MG63 (cell line): ENCODE measurements around the gene POU2F1. TPM values are rescaled to one million over a fixed set of nuclear protein-coding genes. Genes with fewer than 3 reads are reported as not detected.

Source experiments
- DNase-seq: peaks from one replicate; pipeline ENCODE4 v3.0.0-alpha.2; 2020
- H3K27me3 ChIP-seq: fragments of 250-450 bp; sonication (Bioruptor Pico); 2 replicates; pipeline ENCODE4 v1.5.1; 2020; ENCODE audit warnings: mild to moderate bottlenecking, moderate library complexity
- H3K36me3 ChIP-seq: fragments of 250-450 bp; sonication (Bioruptor Pico); 2 replicates; pipeline ENCODE4 v1.5.1; 2020; ENCODE audit warnings: mild to moderate bottlenecking, moderate library complexity
- H3K4me3 ChIP-seq: fragments of 250-450 bp; sonication (Bioruptor Pico); 2 replicates; pipeline ENCODE4 v1.5.1; 2020; ENCODE audit warnings: mild to moderate bottlenecking, moderate library complexity
- H3K9me3 ChIP-seq: fragments of 250-450 bp; sonication (Bioruptor Pico); 2 replicates; pipeline ENCODE4 v1.5.1; 2020; ENCODE audit warnings: mild to moderate bottlenecking, moderate library complexity
- total RNA-seq: library from RNA; depleted of rRNA; stranded (reverse); fragments of >200 nt; shearing (Covaris generic); gene quantifications from 2 replicates; pipeline ENCODE4 v1.2.3, GENCODE V29; 2014; ENCODE audit warnings: low replicate concordance

POU2F1 gene
- total RNA-seq, 1 experiment from 2014 or later = 3.9 TPM

- H3K9me3 ChIP-seq = no peaks in the 10 kb centered on the region
- no peaks in the 10 kb centered on the region for H3K27me3 ChIP-seq
- no peak for DNase-seq
- peaks cover 5% of the 10 kb centered on the region; the same call in 1 of the 2 replicates for H3K36me3 ChIP-seq
- no peak overlapping the region for H3K4me3 ChIP-seq
Measured at GRCh38 chr1:167246971-167247370, 26.3 kb downstream of the POU2F1 start.

DNA sequence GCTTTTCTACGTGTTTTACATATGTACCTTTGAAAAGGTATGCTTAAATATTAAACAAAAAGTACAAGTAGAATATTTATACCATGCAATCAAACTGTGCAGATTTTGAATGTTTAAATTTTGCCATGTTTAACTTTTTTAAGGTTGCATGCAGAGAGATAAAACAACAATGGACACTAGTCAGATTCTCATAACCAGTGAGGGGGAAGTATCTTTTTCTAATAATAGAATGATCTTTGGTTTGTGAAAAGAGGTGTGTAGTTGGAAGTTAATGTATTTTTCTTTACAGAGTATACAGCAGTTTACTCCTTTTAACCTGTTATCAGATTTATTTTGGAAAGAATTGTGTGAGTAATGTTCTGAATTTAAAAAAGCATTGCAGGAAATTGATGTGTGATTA is 27.1 kb downstream of the POU2F1 start:
- H3K9me3 ChIP-seq = no peaks in the 10 kb centered on the region
- H3K36me3 ChIP-seq = peaks cover 5% of the 10 kb centered on the region; the same call in 1 of the 2 replicates
- no peak overlapping the region for H3K4me3 ChIP-seq
- no peaks in the 10 kb centered on the region for H3K27me3 ChIP-seq
- DNase-seq = no peak

DNA sequence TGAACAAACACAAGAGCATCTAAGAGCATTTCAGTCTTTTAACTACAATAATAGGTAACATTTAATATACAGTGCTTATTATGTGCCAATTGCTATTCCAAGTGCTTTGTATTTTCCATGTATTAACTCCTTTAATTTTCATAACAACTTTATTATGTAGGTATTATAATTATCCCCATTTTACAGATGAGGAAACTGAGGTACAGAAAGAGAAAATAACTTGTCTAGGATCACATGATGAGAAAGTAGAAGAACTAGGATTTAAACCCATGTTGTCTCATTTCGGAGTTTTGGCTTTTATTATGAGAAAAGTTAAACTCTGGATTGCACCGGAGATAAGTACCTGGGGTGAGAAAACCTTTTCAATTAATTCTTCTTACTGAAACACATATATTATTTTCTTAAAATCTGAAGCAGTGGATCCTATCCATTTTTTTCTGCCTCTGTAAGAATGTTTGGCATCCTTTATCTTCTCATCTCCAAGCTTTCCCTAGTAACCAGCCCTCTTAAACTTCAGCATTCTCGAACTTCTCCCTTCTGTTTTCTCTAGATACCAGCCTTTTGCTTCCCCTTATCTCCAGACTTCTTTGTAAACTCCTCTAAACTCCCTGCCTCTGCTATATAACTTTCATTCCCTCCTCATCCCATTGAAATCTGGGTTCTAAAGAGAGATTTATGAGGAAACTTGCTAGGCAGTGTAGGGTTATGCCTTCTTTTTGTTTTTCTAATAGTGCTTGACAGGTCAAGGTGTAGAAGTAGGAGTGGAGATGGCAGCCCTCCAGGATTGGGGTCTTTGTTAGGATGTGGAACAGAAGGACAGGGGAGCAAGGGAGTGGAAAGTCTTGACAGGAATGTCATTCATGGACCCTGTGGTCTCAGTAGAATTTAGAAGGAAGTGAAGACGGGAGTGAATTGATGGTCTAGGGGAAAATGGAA is 28.3 kb downstream of the POU2F1 start:
- Histone ChIP-seq H3K36me3 (peaks cover under 1% of the 10 kb centered on the region; the same call in 1 of the 2 replicates), H3K4me3 (no peak overlapping the region), H3K27me3 (no peaks in the 10 kb centered on the region), H3K9me3 (no peaks in the 10 kb centered on the region)
- no peak for DNase-seq

DNA sequence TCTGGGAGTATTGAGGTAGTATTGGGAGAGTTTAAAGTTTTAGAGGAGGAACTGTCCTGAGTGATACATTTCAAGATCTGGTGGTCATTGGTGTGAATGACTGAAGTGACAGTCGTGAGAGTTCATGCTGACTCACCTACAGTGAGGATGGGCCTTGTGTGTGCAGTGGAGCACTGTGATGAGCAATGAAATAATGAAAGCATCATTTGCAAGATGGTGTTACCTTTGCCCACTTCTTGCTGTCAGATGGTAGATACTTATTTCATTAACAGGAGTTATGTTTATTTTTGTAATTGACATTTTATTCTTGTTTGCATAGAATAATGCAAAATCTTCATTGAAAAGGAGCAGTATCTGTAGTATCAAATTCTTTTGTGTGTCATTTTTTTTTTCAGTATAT is 29.0 kb downstream of the POU2F1 start:
- Histone ChIP-seq H3K27me3 (no peaks in the 10 kb centered on the region), H3K36me3 (no peaks in the 10 kb centered on the region), H3K9me3 (no peaks in the 10 kb centered on the region), H3K4me3 (no peak overlapping the region)
- no peak for DNase-seq

DNA sequence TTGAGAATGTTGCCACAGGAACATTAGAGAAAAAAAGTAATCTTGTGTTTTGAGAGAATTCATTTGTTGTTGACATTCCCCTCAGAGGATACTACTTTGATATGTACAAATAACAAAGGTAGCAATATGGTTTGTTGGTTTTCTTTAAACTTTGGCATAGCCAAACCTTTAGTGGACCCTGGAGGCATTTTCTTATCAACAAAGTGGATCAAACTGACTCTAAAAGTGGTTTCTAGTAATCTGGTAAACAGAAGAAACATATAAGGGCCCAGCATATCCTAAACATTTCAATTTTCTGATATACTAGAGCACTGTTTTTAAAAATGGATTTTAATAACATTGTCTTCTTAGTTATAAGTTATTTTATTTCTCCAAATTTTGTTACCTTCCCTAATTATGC is 29.8 kb downstream of the POU2F1 start:
- DNase-seq = no peak
- no peaks in the 10 kb centered on the region for H3K36me3 ChIP-seq
- H3K27me3 ChIP-seq = no peaks in the 10 kb centered on the region
- no peaks in the 10 kb centered on the region for H3K9me3 ChIP-seq
- H3K4me3 ChIP-seq = no peak overlapping the region

DNA sequence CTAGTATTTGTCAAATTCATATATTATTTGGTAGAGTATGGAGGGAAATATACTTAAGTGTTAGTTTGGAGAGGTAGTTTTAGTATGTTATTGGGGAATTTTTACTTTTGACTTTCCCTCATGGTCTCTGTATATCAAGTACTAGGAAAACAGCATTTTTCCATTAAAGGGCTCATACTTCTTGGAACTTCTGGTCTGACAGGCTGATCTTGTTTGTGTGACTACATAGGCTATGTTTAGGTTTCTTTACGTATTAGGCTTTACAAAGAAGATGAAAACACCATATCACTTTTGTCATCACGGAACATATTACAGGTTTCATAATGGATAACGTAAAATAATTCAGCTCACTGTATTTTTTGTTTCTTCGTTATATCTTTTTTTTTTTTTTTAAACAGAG is 30.8 kb downstream of the POU2F1 start:
- no peaks in the 10 kb centered on the region for H3K27me3 ChIP-seq
- H3K4me3 ChIP-seq = no peak overlapping the region
- DNase-seq = no peak
- no peaks in the 10 kb centered on the region for H3K36me3 ChIP-seq
- no peaks in the 10 kb centered on the region for H3K9me3 ChIP-seq

DNA sequence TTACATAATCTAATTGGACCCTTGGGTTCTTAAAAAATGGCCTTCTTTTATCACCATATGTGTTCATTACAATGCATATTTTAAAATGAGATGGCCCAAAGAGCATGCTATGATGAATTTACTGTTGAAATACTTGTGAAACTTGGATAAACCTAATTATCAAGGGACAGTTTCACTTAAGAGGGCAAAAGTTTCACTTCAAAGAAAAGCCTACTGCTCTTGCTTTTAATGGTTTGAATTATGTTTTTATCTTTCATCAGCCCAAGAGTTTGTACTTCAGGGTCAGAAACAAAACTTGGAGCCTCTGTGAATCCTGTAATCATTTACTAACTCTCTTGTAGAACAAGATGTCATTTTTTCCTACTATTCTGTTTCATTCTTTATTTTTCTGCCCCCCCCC is 32.3 kb downstream of the POU2F1 start:
- Histone ChIP-seq H3K27me3 (no peaks in the 10 kb centered on the region), H3K9me3 (no peaks in the 10 kb centered on the region), H3K36me3 (no peaks in the 10 kb centered on the region), H3K4me3 (no peak overlapping the region)
- DNase-seq = no peak

DNA sequence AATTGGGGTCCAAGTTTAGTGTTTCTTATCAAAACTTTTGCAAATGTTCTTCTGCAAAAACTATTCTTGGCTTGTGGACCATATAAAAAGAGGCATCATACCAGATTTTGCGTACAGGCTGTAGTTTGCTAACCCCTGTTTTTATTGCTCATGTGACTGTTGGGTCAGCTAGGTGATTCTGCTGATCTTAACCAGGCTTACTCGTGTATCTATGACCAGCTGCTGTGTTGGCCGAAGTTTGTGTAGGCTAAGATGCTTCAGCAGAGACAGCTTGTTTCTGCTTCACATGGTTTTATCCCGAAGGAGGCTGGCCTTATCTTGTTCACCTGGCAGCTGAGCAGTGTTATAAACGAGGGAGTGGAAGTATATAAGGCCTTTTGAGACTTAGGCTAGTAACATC is 38.2 kb downstream of the POU2F1 start:
- H3K9me3 ChIP-seq = no peaks in the 10 kb centered on the region
- H3K4me3 ChIP-seq = no peak overlapping the region
- no peaks in the 10 kb centered on the region for H3K27me3 ChIP-seq
- no peak for DNase-seq
- H3K36me3 ChIP-seq = no peaks in the 10 kb centered on the region

GRCh38 chr1:167262836-167263235 is 42.1 kb downstream of the POU2F1 start:
- Histone ChIP-seq H3K36me3 (no peaks in the 10 kb centered on the region), H3K4me3 (no peak overlapping the region), H3K9me3 (no peaks in the 10 kb centered on the region), H3K27me3 (no peaks in the 10 kb centered on the region)
- DNase-seq = no peak

DNA sequence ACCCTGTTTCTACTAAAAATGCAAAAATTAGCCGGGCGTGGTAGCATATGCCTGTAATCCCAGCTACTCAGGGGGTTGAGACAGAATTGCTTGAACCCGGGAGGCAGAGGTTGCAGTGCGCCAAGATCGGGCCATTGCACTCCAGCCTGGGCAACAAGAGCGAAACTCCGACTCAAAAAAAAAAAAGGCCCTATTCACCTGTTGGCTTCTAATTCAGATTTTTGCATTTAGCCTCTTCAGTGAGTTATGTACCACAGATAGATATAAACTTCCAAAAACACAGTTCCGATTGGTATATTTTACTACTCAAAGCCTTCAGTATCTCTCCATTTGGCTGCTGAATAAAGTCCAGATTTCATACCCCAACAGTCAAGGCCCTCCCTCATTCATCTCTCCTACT is 42.7 kb downstream of the POU2F1 start:
- no peaks in the 10 kb centered on the region for H3K9me3 ChIP-seq
- no peaks in the 10 kb centered on the region for H3K36me3 ChIP-seq
- no peaks in the 10 kb centered on the region for H3K27me3 ChIP-seq
- no peak for DNase-seq
- no peak overlapping the region for H3K4me3 ChIP-seq

DNA sequence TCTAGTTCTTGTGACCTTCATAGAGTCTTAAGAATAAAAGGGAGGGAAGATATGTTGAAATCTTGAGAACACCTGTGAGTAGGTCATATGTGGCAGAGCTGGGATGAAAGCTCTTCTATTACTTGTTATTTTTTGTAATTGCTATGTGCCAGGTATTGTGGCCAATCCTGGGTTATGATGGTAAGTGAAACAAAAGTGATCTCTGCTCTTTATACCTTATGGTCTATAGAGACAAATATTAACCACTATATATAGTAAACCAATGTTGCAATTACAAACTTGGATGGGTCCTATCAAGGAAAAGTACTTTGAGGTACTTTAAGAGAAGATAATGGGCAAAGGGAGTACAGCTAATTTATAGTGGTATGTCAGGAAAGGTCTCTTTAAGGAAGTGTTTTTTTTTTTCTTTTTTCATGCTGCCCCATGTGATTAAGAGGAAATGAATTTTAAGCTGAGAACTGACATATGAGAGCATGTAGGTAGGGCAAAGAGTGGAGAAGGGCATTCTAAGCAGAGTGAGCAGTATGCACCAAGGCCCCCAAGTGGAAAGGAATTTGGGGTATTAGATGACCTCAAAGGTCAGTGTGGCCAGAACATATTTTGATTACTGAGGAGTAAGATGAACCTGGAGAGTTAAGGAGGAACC is 43.3 kb downstream of the POU2F1 start:
- H3K27me3 ChIP-seq = no peaks in the 10 kb centered on the region
- no peak for DNase-seq
- H3K9me3 ChIP-seq = no peaks in the 10 kb centered on the region
- no peaks in the 10 kb centered on the region for H3K36me3 ChIP-seq
- H3K4me3 ChIP-seq = no peak overlapping the region

GRCh38 chr1:167266965-167267364 is 46.3 kb downstream of the POU2F1 start:
- Histone ChIP-seq H3K4me3 (no peak overlapping the region), H3K27me3 (no peaks in the 10 kb centered on the region), H3K9me3 (no peaks in the 10 kb centered on the region), H3K36me3 (no peaks in the 10 kb centered on the region)
- no peak for DNase-seq

GRCh38 chr1:167268347-167268787 is 47.7 kb downstream of the POU2F1 start:
- H3K36me3 ChIP-seq = no peaks in the 10 kb centered on the region
- H3K27me3 ChIP-seq = no peaks in the 10 kb centered on the region
- no peak overlapping the region for H3K4me3 ChIP-seq
- no peak for DNase-seq
- no peaks in the 10 kb centered on the region for H3K9me3 ChIP-seq

DNA sequence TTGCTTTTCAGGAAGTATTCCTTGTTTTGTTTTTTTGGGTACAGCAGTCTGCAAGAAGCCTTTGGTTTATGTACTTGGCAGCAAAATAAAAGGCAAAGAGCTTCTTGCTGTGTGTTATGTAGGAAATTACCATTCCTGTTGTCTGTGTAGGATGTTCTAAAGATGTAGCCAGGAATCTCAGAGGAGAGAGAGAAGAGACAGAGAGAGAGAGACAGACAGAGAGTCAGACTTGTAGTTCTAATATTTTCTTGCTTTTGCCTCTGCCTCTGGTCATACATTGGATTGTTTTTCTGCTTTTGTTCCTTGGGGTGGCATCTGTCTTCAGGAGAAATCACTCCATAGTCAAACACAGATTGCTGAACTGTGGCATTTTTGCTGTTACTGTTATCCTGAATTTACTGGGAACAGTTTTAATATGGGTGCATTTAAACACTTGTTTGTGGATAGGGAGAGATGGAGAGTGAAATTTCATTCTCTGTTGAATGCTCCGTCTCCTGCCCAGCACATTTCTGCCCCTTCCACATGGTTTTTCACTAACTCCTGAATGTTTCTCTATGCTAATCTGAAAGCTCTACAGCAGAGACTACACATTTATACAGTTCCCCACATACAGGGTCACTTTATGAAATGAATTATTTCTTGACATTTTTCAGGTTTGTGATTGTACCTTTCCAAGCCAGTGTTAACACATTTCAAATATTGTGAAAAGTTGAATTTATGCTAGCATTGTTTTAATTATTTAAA is 49.8 kb downstream of the POU2F1 start:
- DNase-seq = no peak
- Histone ChIP-seq H3K36me3 (no peaks in the 10 kb centered on the region), H3K27me3 (no peaks in the 10 kb centered on the region), H3K9me3 (no peaks in the 10 kb centered on the region), H3K4me3 (no peak overlapping the region)

DNA sequence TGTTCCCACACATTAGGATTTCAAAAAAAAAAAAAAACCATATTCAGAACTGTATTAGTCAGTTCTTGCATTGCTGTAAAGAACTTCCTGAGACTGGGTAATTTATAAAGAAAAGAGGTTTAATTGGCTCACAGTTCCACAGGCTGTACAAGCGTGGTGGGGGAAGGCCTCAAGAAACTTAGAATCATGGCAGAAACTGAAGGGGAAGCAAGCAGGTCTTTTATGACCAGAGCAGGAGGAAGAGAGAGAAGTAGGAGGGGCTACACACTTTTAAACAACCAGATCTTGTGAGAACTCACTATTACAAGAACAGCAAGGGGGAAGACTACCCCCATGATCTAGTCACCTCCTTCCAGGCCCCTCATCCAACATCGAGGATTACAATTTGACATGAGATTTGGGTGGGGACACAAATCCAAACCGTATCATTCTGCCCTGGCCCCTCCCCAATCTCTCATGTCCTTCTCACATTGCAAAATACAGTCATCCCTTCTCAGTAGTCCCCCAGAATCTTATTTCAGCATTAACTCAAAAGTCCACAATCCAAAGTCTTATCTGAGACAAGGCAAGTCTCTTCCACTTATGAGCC is 51.8 kb downstream of the POU2F1 start:
- Histone ChIP-seq H3K9me3 (no peaks in the 10 kb centered on the region), H3K4me3 (no peak overlapping the region), H3K27me3 (no peaks in the 10 kb centered on the region), H3K36me3 (no peaks in the 10 kb centered on the region)
- no peak for DNase-seq

- Histone ChIP-seq H3K36me3 (no peaks in the 10 kb centered on the region), H3K4me3 (no peak overlapping the region), H3K27me3 (no peaks in the 10 kb centered on the region), H3K9me3 (no peaks in the 10 kb centered on the region)
- peak; percentile 60 for DNase-seq
Measured at GRCh38 chr1:167273027-167273800, 52.5 kb downstream of the POU2F1 start.
